GM18520 (cell line): ENCODE data around the gene CD101.
A peak's percentile ranks its signal among the peaks of the same experiment; 100 is the strongest.

Experiments
- ATAC-seq: cut with Tn5 transposase; IDR thresholded peaks from one replicate; pipeline ENCODE4 v1.9.1; 2021; ENCODE audit not compliant: unreplicated experiment

CD101 gene

GRCh38 chr1:117051224-117052064, 49.9 kb downstream of the CD101 start:
- peak; percentile 59 for ATAC-seq

DNA sequence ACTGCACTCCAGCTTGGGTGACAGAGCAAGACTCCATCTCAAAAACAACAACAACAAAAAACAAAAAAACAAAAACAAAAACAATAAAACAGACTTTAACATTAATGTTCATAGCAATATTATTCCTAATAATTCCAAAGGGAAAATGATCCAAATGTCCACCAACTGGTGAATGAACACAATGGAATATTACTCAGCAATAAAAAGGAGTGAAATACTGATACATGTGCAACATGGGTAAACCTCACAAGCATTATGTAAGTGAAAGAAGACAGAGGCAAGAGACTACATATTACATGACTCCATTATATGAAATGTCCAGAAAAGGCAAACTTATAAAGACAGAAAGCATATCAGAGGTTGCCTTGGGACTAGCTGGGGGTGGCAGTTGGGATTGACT, 52.5 kb downstream of the CD101 start:
- no peak for ATAC-seq

DNA sequence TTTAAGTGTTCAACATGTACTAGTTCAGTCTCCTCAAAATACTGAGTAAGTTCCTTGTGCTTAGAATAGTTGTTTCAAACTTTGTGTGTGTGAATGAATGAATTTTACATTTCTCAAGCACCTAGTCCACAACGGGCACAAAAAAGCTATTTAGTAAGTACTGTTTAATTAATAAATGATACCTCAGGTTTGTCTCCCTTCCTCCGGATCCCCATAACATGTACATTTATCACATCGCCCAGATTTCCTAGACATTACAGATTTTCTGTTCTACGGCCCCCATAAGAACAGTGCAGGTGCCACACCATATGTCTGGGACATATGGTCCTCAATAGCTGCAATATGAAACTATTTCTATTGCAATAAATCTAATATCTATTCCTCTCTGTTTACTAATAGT, 57.2 kb downstream of the CD101 start:
- ATAC-seq, result no peak

DNA sequence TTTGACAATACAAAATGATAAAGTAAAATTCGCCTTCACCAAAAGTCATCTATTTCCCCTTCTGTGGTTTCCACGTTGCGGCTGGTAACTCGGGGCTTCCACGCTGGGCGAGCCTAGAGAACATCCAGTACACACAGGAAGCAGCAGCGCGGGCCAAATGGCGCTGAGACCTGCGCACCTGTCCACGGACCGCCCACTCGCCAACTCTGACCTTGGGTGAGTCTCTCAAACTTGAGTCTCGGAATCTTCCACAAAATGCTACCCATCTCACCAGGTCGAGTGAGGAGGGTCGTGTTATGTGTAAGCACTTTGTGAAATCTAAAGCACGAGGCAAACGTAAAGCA, 57.7 kb downstream of the CD101 start:
- ATAC-seq, result no peak

DNA sequence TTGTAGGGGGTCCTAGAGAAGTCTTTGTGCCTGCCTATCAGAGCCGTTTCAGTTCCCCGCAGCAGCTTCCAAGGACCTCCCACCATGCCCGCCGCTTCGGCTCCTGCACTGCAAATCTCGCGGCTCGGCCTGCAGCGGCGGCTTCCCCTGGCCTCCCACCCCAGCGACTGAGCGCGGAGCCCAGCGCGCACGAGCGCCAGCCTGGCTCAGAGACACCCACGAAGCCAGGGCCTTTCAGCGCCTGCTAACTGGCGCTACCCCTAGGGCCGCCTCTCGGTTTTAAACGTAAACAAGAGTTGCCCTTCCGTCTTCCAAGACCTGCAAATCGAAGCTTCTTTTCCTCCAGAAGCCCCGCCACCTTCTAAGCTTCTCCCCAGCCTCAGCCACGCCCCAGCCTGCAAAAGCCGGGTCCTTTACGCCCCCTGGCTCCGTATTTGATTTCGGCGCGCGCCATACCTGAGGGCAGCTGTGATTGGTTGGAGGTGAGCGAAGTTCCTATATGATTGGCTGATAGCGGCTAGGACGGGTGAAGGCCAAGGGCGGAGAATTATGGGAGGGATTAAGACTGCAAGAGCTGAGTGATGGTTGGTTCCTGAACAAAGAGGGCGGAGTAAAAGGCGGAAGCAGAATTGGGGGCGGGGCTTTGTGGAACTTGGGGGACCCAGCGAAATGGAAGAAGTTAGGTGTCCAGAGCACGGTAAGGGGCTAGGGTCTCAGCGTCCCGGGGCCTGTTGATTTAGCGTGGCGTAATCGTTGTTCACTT, 58.3 kb downstream of the CD101 start, which contains the start of gene TTF2:
Gene TTF2 (plus strand): TSS at position 649 of the 763 bp plus-strand sequence. CDS start 21 bp downstream, at position 670.
- ATAC-seq, result peak; percentile 89

DNA sequence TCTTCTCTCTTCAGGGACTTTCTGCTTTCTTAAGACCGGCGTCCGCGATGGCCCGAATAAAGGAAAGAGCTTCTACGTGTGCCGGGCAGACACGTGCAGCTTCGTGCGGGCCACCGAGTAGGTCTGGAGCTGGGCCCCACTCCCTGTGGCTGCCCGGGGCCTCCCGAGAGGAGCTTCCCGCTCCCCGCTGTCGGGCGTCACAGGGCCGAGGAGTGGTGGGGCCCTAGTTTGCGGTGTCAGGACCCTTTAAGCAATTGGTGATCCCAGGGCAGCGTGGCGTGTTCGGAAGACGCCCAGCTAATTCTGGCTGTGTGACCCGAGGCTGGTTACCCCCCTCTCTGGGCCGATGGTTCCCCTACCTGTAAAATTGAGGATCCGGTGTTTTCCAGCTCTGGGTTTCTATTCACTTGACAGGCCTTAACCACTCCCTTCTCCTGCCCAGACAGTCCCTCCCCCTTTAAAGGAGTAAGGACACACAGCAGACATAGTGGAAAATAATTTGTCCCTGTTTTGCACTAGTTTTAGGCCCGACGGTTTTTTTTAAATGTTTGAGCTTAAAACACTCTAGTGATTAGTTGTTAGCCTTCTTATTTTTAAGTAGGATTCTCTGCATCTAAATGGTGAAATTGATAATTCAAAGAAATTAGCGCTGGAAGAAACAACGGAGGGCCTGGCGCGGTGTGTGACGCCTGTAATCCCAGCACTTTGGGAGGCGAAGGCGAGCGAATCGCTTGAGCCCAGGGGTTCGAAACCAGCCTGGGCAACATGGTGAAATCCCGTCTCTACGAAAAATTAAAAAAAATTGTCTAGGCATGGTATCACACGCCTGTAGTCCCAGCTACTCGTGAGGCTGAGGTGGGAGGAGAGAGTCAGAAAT, 59.1 kb downstream of the CD101 start:
- ATAC-seq, result no peak

DNA sequence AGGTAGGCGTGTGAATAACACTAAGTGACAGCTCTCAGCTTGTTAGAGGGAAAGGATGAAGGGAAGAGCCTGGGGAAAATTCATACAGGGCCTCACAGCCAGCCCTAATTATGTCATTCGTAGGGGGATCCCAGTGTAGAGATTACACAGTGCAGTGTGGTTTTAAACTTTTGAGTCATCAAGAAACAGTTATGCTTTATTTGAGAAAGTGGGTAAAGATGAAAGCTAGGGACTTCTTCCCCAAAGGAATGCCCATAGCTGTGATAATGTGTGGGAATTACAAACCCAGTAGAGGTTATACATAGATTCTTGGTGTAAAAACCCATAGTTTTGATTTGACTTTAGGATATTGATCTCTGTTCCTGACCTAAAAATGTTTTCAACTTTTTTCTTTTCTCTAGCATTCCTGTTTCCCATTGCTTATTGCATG, 60.4 kb downstream of the CD101 start:
- ATAC-seq, result peak; percentile 30

DNA sequence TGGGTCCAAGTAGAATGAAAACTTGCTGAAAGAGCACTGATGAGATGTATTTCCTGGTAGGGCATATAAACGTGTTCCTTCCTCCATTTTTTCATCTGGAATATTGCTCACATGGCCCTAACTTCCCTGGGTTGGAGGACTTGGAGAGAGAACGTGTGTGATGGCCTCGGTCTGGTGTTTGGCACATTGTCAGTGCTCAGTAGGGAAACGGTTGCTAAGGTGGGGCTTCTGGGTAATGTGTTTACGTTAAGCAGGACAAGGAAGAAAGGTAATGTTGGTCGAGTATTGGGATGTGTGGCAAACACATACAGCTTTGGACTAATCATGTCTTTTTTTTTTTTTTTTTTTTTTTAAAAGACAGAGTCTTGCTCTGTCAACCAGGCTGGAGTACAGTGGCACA, 64.8 kb downstream of the CD101 start:
- ATAC-seq, result no peak

GRCh38 chr1:117067533-117068370, 66.2 kb downstream of the CD101 start:
- peak; percentile 59 for ATAC-seq

- ATAC-seq, result no peak
Observed at GRCh38 chr1:117068580-117068979, 67.0 kb downstream of the CD101 start.

DNA sequence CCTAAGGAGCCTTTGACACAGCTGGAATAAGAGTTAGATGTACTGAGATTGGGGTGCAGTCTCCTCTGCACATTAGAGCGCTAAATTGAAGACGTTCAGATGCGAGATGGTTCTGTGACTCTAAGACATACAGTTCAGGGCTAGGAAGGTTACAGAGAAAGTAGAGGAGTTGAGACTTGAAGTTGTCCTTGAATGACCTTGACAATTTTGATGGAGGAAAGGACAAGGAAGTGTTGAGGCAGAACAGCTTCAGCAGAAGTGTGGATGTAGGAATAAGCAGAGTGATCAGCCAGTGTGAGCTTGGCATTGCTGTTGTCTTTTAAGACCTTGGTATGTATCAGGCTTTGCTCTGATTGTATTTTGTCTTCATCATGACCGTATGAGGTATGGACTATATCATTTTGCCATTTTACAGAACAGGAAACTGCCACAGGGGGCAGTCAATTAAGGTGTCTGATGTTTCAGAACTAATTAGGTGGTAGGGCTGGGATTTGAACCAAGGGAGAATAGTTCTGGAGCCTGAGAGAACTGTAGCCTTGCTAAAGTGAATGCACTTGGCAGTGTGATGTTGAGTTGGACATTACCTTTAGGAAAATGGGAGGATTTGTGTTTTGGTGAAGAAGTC, 67.8 kb downstream of the CD101 start:
- ATAC-seq, result no peak

DNA sequence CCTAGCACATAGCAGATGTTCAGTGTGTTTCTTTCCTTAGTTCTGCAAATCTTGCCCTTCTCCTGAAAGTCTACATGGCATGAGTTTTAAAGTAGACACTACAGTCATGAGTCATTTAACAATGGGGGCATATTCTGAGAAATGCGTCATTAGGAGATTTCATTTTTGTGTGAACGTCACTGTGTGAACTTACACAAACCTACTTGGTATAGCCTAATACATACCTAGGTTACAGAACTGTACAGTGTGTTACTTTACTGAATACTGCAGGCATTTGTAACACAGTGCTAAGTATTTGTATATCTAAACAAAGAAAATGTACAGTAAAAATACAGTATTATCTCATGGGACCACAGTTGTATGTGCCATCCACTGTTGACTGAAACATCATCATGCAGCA, 68.6 kb downstream of the CD101 start:
- peak; percentile 44 for ATAC-seq

GRCh38 chr1:117076648-117077047, 75.1 kb downstream of the CD101 start:
- no peak for ATAC-seq

GRCh38 chr1:117077267-117077666, 75.7 kb downstream of the CD101 start:
- no peak for ATAC-seq

- no peak for ATAC-seq
Observed at GRCh38 chr1:117079737-117080136, 78.2 kb downstream of the CD101 start.

GRCh38 chr1:117084231-117084630, 82.7 kb downstream of the CD101 start:
- ATAC-seq, result no peak
